Heart right ventricle (tissue), 16 donors: Measurements from ENCODE around the gene MICAL2. TPM values are rescaled to one million over a fixed set of nuclear protein-coding genes. Genes with fewer than 3 reads are reported as not detected.

ENCODE experiments used
- ATAC-seq, 8 donors: fragments of 200-7000 bp; cut with Tn5 transposase; one replicate each; pipeline ENCODE4 v1.9.1; 2020; ENCODE audit warnings: mild to moderate bottlenecking in 8 of 8, moderate library complexity in 8 of 8, moderate number of reproducible peaks in 1 of 8
- DNase-seq, 2 donors: peaks; one replicate each; pipeline ENCODE4 v3.0.0-alpha.2; 2020
- H3K27ac ChIP-seq, 10 donors: fragments of 200-600 bp; sonication (generic) in 2 of 10; one replicate each; pipeline versions ENCODE4 v1.5.0 to v1.8.0; 2020 to 2022; ENCODE audit warnings: mild to moderate bottlenecking in 3 of 10
- H3K27me3 ChIP-seq, 7 donors: fragments of 200-600 bp; one replicate each; pipeline ENCODE4 v1.8.0; 2021 to 2022; ENCODE audit warnings: mild to moderate bottlenecking in 2 of 7
- H3K36me3 ChIP-seq, 9 donors: fragments of 200-600 bp; sonication (generic) in 1 of 9; one replicate each; pipeline versions ENCODE4 v1.5.0 to v1.8.0; 2020 to 2022; ENCODE audit warnings: mild to moderate bottlenecking in 2 of 9
- H3K4me1 ChIP-seq, 9 donors: fragments of 200-600 bp; sonication (generic) in 1 of 9; one replicate each; pipeline versions ENCODE4 v1.5.0 to v1.8.0; 2020 to 2022; ENCODE audit warnings: mild to moderate bottlenecking in 4 of 9
- H3K4me3 ChIP-seq, 10 donors: fragments of 200-600 bp; sonication (generic) in 2 of 10; one replicate each; pipeline versions ENCODE4 v1.5.0 to v1.8.0; 2020 to 2022; ENCODE audit warnings: mild to moderate bottlenecking in 7 of 10, moderate library complexity in 2 of 10
- H3K9me3 ChIP-seq, 11 donors: fragments of 200-600 bp in 10 of 11; sonication (generic) in 2 of 11; one replicate each; pipeline versions ENCODE4 v1.5.0 to v1.8.0; 2013 to 2022; ENCODE audit warnings: mild to moderate bottlenecking in 2 of 11, control low read depth in 1 of 11, moderate library complexity in 1 of 11
- CTCF ChIP-seq, 9 donors: fragments of 200-600 bp; sonication (generic) in 2 of 9; IDR thresholded peaks; one replicate each; pipeline versions ENCODE4 v1.5.0 to v1.8.0; 2021 to 2022; ENCODE audit warnings: antibody characterized with exemption in 9 of 9, mild to moderate bottlenecking in 5 of 9, moderate library complexity in 1 of 9
- WGBS, 2 donors: extraction: QIAGEN DNeasy Blood & Tissue Kit; methylation state at CpG; one replicate each; pipeline ENCODE4 v1.1.7; 2013; ENCODE audit warnings: inconsistent platforms in 1 of 2; 5-methylcytosine and 5-hydroxymethylcytosine counted together
- intact Hi-C, 10 donors: fragments of 100-400 bp; cut with DNase I; formaldehyde crosslinking; loops; one replicate each; pipeline versions ENCODE4 v1.11.1 to v1.14.2; 2022
- polyA plus RNA-seq, 2 donors: library from polyadenylated mRNA; stranded (reverse); fragments of 200-250 nt; gene quantifications; one replicate each; pipeline ENCODE4 v1.2.3, GENCODE V29; 2013
- total RNA-seq, 10 donors: library from RNA; stranded (reverse); fragmentation: NEBNext Ultra II Directional in 3 of 10; extraction: Animal tissue kit (Norgen Biotek cat#: 25700) in 3 of 10; gene quantifications; one replicate each; pipeline versions ENCODE4 v1.2.1 to v1.2.4, GENCODE V29; 2021 to 2023
- donor health status: Arrhythmogenic right ventricular cardiomyopathy.
- donor health status: ischemic (EF 13 %, LVEDD 7.1; RV severe dilation, severe dysfunction).
- donor health status: healthy with polysubstance abuse.
- donor health status: DM: no; HTN: yes; CAD: no.
- donor health status: DM: no; HTN: no; CAD: no.
- donor health status: ischemic (EF 25% LVEDD 6.9; RV normal size, moderate dysfunction).
- donor health status: ischemic (EF 25% LVEDD 5.7; RV mildly dilated, moderate dysfunction).
- donor health status: healthy.
- donor health status: DM: yes; HTN: yes; CAD: no.
- donor health status: Ischemic cardiomyopathy.
- donor health status: ischemic (EF 35%, LVEDD 5.7; RV mildly dilated, moderate dysfunction).
- donor health status: nonischemic (EF 11% LVEDD 7.7; RV severe dilation, severe dysfunction).
- donor health status: DM: yes; HTN: yes; CAD: no.
- donor health status: PGD.
- donor health status: ischemic (EF 29% LVEDD 5.4; RV normal size, mild dysfunction).
- donor health status: nonischemic (EF 23%, LVEDD 6.1; RV moderate dilation, normal function).

The MICAL2 gene
- total and polyA plus RNA-seq, 12 donors: 32.5 to 95.7 (median 70.5) TPM

- DNase-seq: no peak
- Histone ChIP-seq H3K4me1 (peaks cover 30 to 98% (median 89%) of the 10 kb centered on the region in 9 donors), H3K27me3 (no peaks in the 10 kb centered on the region), H3K4me3 (no peak overlapping the region), H3K27ac (peak overlapping the region; percentile 70 to 95 (median 88)), H3K9me3 (no peaks in the 10 kb centered on the region), H3K36me3 (peaks cover 0 to 35% (median 3%) of the 10 kb centered on the region in 9 donors)
- intact Hi-C loops: loop anchor here in 4 of 10 donors (5.0 to 10.0 kb wide), 6 partner anchors 42 to 77 kb away; partner anchors contain the start of gene MICAL2 (in 1 of the 4)
- no peak for ATAC-seq
- no peak for TF ChIP-seq CTCF (IDR thresholded peaks at IDR 0.05)
- 95% methylated on average over 6 of the region's 6 CpGs for WGBS, 2 donors
These were observed 49.8 kb downstream of the MICAL2 start for GRCh38 chr11:12160231-12160630.

- DNase-seq (no peak), ATAC-seq (no peak)
- Histone ChIP-seq H3K9me3 (no peaks in the 10 kb centered on the region), H3K27ac (peak overlapping the region; percentile 70 to 95 (median 88)), H3K4me1 (peaks cover 30 to 100% (median 90%) of the 10 kb centered on the region in 9 donors), H3K36me3 (peaks cover 0 to 36% (median 3%) of the 10 kb centered on the region in 9 donors), H3K27me3 (no peaks in the 10 kb centered on the region), H3K4me3 (no peak overlapping the region)
- intact Hi-C loops: loop anchor here in 4 of 10 donors (5.0 to 10.0 kb wide), 6 partner anchors 42 to 77 kb away; partner anchors contain the start of gene MICAL2 (in 1 of the 4)
- 56 to 64% methylated on average over 12 of the region's 12 CpGs for WGBS, 2 donors
- no peak for TF ChIP-seq CTCF (IDR thresholded peaks at IDR 0.05)
These were observed 50.3 kb downstream of the MICAL2 start for GRCh38 chr11:12160680-12161079.

- no peak for TF ChIP-seq CTCF (IDR thresholded peaks at IDR 0.05)
- no peaks in the 10 kb centered on the region for H3K9me3 ChIP-seq
- ATAC-seq (peak in 7 of 8 donors; percentile 14 to 50 (median 23)), DNase-seq (peak in 1 of 2 donors; percentile 57)
- H3K4me3 ChIP-seq: no peak overlapping the region
- peaks cover 30 to 100% (median 93%) of the 10 kb centered on the region in 9 donors for H3K4me1 ChIP-seq
- peaks cover 0 to 36% (median 3%) of the 10 kb centered on the region in 9 donors for H3K36me3 ChIP-seq
- peak overlapping the region; percentile 70 to 95 (median 88) for H3K27ac ChIP-seq
- H3K27me3 ChIP-seq: no peaks in the 10 kb centered on the region
- WGBS, 2 donors: 33 to 39% methylated on average over 4 of the region's 4 CpGs
- intact Hi-C loops: loop anchor here in 4 of 10 donors (5.0 to 10.0 kb wide), 6 partner anchors 41 to 76 kb away; partner anchors contain the start of gene MICAL2 (in 1 of the 4)
These were observed 50.7 kb downstream of the MICAL2 start for GRCh38 chr11:12161137-12161536.

- H3K4me3 ChIP-seq: no peak overlapping the region
These were observed 51.4 kb downstream of the MICAL2 start for GRCh38 chr11:12161603-12162350.

More at GRCh38 chr11:12161603-12162350, 51.4 kb downstream of the MICAL2 start:
- Histone ChIP-seq H3K9me3 (no peaks in the 10 kb centered on the region), H3K36me3 (peaks cover 0 to 36% (median 3%) of the 10 kb centered on the region in 9 donors), H3K4me1 (peaks cover 26 to 100% (median 93%) of the 10 kb centered on the region in 9 donors), H3K27ac (peak overlapping the region; percentile 70 to 95 (median 88)), H3K27me3 (no peaks in the 10 kb centered on the region)
- intact Hi-C loops: loop anchor here in 4 of 10 donors (5.0 to 10.0 kb wide), 6 partner anchors 41 to 76 kb away; partner anchors contain the start of gene MICAL2 (in 1 of the 4)
- WGBS, 2 donors: 80 to 82% methylated on average over 12 of the region's 12 CpGs
- no peak for DNase-seq
- TF ChIP-seq CTCF (IDR thresholded peaks at IDR 0.05): no peak
- no peak for ATAC-seq
